GM21367 (cell line): ENCODE data around the gene PIK3R1.

Experiments
- ATAC-seq: cut with Tn5 transposase; IDR thresholded peaks from one replicate; pipeline ENCODE4 v1.9.1; 2021; ENCODE audit not compliant: unreplicated experiment

PIK3R1 gene

GRCh38 chr5:68319706-68320412 lies 104.3 kb downstream of the PIK3R1 start:
- no peak for ATAC-seq

- no peak for ATAC-seq
These were observed 104.9 kb downstream of the PIK3R1 start for GRCh38 chr5:68320413-68320986.

- ATAC-seq: no peak
These were observed 109.6 kb downstream of the PIK3R1 start for GRCh38 chr5:68325065-68325580.

- no peak for ATAC-seq
These were observed 114.1 kb downstream of the PIK3R1 start for GRCh38 chr5:68329554-68330255.

GRCh38 chr5:68330574-68330973 lies 115.0 kb downstream of the PIK3R1 start:
- no peak for ATAC-seq

- ATAC-seq: peak; percentile 67
These were observed 115.9 kb downstream of the PIK3R1 start for GRCh38 chr5:68331192-68332079.

- ATAC-seq: peak; percentile 7
These were observed 116.5 kb downstream of the PIK3R1 start for GRCh38 chr5:68332080-68332451.

GRCh38 chr5:68332556-68332955 lies 117.0 kb downstream of the PIK3R1 start:
- no peak for ATAC-seq

GRCh38 chr5:68333649-68334552 lies 118.3 kb downstream of the PIK3R1 start:
- no peak for ATAC-seq

- ATAC-seq: no peak
These were observed 119.0 kb downstream of the PIK3R1 start for GRCh38 chr5:68334553-68334886.

- no peak for ATAC-seq
These were observed 119.5 kb downstream of the PIK3R1 start for GRCh38 chr5:68335075-68335474.

- ATAC-seq: no peak
These were observed 120.6 kb downstream of the PIK3R1 start for GRCh38 chr5:68336200-68336599.

- ATAC-seq: no peak
These were observed 121.7 kb downstream of the PIK3R1 start for GRCh38 chr5:68337235-68337634.

- ATAC-seq: no peak
These were observed 124.4 kb downstream of the PIK3R1 start for GRCh38 chr5:68339921-68340321.

GRCh38 chr5:68341006-68341405 lies 125.5 kb downstream of the PIK3R1 start:
- ATAC-seq: no peak

GRCh38 chr5:68342693-68343092 lies 127.1 kb downstream of the PIK3R1 start:
- no peak for ATAC-seq

GRCh38 chr5:68343421-68343826 lies 127.9 kb downstream of the PIK3R1 start:
- ATAC-seq: peak; percentile 76

GRCh38 chr5:68344447-68345111 lies 129.0 kb downstream of the PIK3R1 start:
- ATAC-seq: no peak

- no peak for ATAC-seq
These were observed 129.6 kb downstream of the PIK3R1 start for GRCh38 chr5:68345171-68345570.

- ATAC-seq: no peak
These were observed 130.0 kb downstream of the PIK3R1 start for GRCh38 chr5:68345582-68345981.
